DMS79 treated with DMSO at 0.1 percent for 48 hours (cell line): Measurements from ENCODE around the gene FTH1.
A peak's percentile ranks its signal among the peaks of the same experiment; 100 is the strongest.
"Not testable (repeated sequence)": the region's sequence is repeated elsewhere in the genome, so short reads cannot be mapped to it uniquely, and the experiment has no call there.

Source experiments
- DNase-seq: peaks from one replicate; lab custom pipeline; 2025; lab: John Stamatoyannopoulos, UW

Gene FTH1

DNA sequence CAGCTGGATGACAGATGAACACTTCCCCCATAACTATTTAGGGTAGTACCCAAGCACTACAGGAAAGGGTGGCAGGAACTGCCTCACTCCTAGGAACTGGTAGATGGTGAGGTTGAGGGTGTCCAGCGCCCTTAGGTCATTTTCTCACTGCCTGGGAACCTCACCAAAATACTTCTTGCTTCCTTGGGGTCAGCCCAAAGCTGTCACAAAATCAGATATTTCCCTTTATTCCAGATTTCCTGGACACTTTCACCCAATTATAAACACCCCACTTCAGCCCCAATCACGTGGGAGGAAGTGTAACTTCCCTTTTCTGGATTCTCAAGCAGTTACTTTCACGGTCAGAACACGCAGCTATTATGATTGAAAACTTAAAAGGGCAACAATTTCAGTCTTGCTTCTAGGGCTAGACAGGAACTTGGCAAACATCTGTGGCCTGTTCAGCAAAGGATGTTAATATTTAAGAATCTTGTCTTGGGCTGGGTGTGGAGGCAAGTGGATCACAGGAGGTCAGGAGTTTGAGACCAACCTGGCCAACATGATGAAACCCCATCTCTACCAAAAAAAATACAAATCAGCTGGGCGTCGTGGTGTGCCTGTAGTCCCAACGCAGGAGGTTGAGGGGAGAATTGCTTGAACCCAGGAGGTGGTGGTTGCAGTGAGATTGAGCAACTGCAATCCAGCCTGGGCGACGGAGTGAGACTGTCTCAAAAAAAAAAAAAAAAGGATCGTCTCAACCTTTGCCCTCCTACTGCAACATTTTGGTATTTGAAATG is 4.0 kb downstream of the FTH1 start:
- DNase-seq, result no peak

DNA sequence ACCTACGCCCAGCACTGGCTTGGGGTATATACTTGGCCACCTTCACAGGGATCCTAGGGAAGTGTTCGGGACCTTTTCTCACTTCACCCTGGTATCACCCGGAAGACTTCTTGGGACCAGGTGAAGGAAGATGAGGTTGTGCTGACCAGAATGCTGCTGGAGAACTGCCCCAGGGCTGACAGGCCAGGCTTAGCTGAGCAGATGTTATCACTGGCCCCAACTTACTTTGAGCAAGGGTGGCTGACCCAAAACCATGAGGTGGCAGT is 4.5 kb downstream of the FTH1 start:
- no peak for DNase-seq

DNA sequence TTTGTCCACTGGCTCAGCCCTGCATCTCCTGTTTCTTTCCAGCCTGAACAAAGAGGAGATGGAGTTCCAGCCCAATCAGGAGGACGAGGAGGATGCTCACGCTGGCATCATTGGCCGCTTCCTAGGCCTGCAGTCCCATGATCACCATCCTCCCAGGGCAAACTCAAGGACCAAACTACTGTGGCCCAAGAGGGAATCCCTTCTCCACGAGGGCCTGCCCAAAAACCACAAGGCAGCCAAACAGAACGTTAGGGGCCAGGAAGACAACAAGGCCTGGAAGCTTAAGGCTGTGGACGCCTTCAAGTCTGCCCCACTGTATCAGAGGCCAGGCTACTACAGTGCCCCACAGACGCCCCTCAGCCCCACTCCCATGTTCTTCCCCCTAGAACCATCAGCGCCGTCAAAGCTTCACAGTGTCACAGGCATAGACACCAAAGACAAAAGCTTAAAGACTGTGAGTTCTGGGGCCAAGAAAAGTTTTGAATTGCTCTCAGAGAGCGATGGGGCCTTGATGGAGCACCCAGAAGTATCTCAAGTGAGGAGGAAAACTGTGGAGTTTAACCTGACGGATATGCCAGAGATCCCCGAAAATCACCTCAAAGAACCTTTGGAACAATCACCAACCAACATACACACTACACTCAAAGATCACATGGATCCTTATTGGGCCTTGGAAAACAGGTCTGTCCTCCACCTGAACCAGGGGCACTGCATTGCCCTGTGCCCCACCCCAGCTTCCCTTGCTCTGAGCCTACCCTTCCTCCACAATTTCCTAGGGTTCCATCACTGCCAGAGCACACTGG is 5.0 kb downstream of the FTH1 start:
- DNase-seq, result no peak

DNA sequence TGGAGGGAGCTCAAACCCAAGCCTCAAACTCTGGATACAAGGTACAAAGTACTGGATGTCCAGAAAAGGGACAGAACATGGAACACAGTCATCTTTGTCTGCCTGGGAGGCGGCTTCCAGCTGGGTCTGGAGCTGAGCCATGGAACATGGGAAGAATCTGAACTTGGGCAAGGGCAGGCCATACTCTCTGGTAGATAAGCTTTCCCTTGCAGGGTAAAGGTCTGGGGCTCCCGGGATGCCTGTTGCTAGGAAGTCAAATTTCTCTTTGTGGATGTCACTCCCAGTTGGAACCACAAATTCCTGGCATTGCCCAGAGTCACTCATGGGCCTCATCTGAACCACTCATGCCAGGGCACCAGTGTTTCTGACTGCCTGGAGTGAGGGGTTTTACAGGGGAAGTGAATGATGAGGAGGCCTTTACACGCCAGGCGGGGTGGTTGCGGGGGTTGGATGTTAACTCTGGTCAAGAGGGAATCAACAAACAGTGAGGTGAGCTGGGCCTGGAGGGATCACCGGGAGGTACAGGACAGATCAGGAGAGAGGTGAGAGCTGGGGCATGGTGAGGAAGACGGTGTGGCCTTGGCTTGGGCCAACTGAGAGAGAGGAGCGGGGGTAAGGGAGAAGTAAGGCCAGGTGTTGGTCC is 5.7 kb downstream of the FTH1 start:
- no peak for DNase-seq

DNA sequence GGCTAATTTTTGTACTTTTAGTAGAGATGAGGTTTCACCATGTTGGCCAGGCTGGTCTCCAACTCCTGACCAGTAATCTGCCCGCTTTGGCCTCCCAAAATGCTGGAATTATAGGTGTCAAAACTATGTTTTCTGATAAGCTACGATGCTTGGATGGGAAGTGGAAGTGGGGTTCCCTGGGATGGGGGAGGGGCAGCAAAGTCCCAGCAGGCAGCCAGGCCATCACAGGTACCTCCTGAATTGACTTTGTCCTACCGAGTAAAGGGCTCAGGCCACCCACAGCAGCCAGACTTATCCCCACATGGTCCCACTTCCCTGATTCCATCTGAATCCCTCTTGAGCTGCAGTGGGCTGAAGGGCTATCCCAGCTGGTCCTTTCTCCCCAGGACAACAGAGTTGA is 6.9 kb downstream of the FTH1 start:
- no peak for DNase-seq

DNA sequence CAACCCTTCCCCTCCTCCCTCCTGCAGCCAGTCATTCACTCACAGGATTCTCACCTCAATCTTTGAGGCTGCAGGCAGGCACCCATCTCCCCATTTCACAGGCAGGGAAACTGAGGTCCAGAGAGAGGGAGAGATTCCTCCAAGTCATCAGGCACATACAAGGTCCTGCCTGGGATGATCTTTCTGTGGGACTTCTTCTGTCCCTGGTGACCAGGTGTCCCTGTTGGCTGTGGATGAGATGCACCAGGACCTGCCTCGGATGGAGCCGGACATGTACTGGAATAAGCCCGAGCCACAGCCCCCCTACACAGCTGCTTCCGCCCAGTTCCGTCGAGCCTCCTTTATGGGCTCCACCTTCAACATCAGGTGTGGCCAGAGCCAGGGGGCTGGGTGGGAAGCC is 7.8 kb downstream of the FTH1 start:
- DNase-seq, result no peak

DNA sequence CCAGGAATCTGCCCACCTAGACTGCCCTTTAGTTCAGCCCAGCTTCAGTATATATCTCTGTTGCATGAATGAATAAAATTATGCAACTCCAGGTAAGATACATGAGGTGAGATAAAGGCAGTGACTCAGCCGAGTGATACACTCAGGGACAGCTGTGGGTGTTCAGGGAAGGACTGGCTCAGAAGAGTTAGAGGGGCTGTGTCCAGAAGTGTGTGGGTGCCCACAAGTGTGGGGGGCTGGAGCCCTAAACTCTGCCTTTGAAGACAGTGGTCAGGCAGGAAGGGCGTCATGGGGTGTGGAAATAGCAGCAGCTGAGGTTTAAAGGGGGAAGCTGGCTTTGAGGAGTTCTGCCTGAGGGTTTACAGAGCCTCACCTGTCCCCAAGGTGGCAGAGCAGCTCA is 8.3 kb downstream of the FTH1 start:
- no peak for DNase-seq

DNA sequence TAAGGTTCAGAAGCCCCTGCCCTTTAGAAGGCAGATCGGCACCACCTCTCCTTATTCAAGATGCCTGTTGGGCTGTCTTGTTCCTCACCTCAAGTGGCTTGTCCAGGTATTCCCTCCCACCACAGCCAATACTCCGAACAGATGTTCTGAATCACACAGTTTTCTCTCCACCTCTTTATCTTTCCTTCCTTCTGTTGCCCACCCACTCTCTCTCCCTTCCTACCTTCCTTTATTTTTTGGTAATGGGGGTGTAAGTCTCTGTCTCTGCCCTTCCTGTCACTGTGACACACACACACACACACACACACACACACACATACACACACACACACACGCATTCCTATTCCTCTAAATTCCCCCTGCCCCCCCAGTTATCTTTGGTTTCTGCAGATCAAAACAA is 8.8 kb downstream of the FTH1 start:
- DNase-seq, result no peak

DNA sequence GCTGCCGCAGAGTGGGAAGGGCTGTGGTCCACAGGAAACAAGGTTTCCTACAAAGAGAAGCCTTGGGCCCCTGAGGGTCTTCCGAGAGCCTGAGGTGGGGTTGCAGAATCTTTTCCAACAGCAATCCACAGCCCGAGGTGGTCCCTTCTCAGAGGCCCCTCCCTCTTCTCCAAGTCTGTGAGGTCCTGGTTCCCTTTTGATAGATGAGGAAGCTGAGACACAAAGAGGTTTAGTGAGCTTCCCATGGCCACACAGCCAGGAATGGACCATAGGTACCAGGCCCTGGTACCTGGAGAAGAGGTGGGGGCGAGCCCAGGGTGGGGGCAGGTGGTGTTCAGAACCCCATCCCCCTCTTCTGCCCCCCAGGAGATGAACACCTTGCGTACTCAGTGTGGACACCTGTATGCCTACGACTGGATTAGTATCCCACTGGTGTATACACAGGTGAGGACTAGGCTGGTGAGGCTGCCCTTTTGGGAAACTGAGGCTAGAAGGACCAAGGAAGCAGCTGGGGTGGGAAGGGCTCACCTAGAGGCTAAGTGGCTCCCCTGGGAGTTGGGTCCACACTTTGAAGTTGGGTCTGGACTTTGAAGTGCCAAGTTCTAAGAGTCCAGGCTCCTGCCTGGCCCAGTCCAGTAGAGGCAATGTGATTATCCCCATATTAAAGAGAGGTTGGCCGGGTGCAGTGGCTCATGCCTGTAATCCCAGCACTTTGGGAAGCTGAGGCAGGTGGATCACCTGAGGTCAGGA is 10.2 kb downstream of the FTH1 start:
- no peak for DNase-seq

DNA sequence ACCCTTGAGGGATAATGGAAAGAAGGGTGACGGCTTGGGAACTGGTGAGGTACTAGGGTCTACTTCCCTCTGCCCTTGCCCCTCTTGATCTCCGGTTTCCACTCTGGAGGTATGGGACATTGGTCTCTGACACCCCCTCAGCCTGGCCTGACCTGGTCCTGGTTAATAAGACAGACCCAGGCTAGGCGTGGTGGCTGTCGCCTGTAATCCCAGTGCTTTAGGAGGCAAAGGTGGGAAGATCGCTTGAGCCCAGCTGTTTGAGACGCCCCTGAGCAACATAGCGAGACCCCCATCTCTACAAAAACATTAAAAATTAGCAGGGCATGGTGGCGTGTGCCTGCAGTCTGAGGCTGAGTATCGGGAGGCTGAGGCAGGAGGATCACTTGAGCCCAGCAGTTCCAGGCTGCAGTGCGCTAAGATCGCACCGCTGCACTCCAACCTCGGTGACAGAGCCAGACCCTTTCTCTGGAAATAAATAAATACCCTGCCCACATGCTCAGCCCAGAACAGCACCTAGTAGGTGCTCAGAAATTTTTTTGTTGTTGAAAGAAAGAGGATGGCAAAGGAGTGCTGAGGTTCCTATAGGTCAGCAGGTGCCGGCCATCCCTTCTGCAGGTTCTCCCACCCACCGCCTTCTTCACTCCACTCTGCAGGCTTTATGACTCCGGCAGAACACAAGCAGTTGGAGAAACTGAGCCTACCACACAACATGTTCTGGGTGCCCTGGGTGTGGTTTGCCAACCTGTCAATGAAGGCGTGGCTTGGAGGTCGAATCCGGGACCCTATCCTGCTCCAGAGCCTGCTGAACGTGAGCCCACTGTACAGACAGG is 11.0 kb downstream of the FTH1 start:
- no peak for DNase-seq

DNA sequence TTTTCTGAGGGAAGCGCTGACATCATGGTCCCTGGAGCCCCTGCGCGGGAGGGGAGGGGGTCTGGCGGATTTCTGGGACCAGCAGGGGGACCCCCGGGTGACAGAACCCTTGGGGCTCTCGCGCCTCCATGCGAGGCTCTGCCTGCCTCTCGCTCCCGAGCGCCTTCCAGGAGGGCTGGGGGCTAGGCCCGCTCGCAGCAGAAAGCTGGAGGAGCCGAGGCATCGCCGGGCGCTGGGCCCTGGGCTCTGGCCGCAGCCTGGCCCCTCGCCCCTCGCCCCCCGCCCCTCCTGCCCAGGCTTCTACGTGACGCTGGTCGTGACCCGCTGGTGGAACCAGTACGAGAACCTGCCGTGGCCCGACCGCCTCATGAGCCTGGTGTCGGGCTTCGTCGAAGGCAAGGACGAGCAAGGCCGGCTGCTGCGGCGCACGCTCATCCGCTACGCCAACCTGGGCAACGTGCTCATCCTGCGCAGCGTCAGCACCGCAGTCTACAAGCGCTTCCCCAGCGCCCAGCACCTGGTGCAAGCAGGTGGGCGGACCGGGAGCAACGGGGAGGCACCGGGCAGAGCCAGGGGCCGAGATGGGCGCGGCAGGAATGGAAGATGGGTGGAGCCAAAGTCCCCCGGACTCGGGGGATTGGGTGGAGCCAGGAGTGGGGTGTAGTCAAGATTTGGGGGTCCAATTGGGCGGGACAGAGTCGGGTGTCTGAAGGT is 11.9 kb downstream of the FTH1 start:
- DNase-seq, result peak; percentile 7

DNA sequence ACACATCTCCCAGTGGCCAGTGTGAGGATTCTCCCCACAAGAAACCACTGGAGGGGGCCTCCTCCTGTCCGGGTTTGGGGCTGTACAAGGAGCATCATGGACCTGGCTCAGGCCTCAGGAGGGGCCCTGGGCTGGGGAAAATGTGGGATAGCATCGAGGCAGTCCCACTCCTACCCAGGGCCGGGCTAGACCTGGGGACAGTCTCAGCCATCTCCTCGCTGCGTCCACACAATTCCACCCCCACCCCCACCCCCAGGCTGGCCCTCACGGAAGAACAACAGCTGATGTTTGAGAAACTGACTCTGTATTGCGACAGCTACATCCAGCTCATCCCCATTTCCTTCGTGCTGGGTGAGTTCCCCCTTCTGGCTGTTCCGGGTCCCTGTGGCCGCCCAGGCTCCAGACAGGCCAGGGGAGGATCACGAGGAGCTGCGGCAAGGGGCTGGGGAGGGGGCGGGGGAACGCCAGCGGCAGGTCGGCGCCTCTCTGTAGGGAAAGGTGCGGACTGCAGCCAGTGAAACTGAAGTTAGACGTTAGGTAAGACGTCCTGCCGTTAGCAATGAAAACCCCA is 12.5 kb downstream of the FTH1 start:
- DNase-seq, result peak; percentile 14

DNA sequence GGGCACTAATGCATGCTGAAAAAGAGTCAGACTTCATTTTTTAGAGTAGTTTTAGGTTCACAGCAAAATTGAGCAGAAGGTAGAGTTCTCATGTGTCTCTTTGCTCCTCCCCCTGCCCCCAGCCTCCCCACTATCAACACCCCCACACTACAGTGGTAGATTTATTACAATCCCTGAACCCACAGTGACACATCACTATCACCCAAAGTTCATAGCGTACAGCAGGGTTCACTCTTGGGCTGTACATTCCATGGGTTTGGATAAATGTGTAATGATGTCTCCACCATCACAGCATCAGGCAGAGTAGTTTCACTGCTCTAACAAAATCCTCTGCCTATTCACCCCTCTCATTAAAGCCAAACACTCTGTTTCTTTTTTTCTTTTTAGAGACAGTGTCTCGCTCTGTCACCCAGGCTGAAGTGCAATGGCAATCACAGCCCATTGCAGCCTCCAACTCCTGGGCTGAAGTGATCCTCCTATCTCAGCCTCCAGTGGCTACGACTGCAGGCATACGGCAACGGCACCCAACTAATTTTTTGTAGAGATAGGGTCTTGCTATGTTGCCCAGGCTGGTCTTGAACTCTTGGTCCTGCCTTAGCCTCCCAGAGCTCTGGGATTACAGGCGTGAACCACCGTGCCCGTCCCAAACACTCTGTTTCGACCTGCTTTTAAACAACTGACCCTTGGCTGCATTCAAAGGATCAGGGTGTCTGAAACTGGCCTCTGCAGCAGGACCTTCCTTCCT is 13.2 kb downstream of the FTH1 start:
- no peak for DNase-seq

DNA sequence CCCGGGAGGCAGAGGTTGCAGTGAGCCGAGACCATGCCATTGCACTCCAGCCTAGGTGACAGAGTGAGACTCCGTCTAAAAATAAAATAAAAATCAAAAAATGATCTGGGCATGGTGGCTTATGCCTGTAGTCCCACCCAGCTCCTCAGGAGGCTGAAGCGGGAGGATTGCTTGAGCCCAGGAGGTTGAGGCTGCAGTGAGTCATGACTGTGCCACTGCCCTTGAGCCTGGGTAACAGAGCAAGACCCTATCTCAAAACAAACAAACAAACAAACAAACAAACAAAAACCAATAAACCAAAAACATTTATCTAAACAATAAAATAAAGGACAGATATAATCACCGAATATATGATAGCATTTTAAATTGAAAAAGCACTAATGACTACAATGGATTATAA is 13.8 kb downstream of the FTH1 start:
- not testable (repeated sequence) for DNase-seq

DNA sequence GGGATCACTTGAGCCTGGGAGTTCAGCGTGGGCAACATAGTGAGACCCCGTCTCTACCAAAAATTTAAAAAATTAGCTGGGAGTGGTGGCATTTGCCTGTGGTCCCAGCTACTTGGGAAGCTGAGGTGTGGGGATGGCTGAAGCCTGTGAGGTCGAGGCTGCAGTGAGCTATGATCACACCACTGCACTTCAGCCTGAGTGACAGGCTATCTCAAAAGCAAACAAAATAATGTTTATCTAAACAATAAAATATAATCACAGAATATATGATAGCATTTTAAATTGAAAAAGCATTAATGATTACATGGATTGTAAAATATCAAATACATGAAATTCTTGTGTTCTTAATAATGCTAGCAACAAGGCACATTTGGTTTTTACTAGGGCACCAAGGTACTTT is 14.6 kb downstream of the FTH1 start:
- no peak for DNase-seq

DNA sequence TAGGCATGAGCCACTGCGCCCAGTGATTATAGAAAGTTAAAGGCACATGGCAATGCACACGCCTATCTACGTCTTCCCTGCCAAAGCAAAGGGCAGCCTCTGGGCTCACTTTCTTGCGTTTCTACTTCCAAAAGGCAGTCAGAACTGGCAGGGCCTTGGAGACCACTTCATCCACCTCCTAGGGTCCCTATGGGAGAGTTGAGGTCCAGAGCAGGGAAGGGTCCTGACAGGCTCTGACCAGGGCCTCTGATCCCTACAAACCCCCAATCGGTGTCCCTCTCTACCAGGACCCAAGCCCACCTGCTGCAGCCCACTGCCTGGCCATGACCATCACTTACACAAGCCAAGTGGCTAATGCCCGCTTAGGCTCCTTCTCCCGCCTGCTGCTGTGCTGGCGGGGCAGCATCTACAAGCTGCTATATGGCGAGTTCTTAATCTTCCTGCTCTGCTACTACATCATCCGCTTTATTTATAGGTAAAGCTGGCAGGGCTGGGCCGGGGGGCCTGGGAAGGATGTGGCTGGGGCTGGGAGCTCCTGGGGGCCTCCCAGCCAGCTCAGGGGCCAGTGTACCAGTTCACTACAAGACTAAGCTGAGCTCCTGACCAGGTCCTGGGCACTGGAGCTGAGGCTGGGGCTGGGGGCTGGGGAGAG is 15.8 kb downstream of the FTH1 start:
- no peak for DNase-seq

DNA sequence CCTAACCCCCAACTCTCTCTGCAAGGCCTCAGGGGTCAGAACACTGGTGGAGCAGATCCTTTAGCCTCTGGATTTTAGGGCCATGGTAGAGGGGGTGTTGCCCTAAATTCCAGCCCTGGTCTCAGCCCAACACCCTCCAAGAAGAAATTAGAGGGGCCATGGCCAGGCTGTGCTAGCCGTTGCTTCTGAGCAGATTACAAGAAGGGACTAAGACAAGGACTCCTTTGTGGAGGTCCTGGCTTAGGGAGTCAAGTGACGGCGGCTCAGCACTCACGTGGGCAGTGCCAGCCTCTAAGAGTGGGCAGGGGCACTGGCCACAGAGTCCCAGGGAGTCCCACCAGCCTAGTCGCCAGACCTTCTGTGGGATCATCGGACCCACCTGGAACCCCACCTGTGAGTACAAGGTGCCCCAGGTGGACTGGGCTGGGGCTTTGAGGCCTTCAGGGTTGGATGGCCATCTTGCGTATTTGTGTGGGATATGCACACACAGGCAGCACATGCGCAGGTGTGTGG is 17.3 kb downstream of the FTH1 start, which contains the start of gene BEST1:
TSS of gene BEST1 (plus strand) at position 317 of the 513 bp plus-strand sequence. CDS start 1,456 bp downstream, outside the sequence.
- DNase-seq, result no peak

DNA sequence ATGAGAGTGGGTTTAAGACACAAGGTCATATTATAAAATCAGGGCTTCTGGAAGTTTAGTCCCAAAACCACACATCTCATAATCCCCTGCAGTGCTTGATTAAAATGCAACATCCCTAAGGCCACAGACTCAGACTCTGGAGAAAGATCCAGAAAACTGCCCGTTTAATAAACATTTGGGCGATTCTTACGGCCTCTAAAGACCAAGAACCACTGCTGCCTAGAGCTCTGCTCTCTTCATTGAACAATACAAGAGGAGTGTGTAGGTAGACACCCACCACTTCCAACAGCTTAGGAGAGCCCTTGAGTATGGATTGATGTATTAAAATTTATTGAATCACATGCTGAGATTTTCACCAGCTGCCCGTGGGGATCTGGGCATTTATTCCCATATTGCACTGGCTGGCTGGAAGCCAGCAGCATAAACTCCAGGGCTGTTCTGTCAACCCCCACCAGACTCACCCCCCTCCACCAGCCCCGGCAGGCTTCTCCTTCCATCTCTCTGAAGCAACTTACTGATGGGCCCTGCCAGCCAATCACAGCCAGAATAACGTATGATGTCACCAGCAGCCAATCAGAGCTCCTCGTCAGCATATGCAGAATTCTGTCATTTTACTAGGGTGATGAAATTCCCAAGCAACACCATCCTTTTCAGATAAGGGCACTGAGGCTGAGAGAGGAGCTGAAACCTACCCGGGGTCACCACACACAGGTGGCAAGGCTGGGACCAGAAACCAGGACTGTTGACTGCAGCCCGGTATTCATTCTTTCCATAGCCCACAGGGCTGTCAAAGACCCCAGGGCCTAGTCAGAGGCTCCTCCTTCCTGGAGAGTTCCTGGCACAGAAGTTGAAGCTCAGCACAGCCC is 18.0 kb downstream of the FTH1 start:
- peak; percentile 88 for DNase-seq
